Fibroblast of mammary gland (primary cell): ENCODE results near the gene FAM216B.
"Not testable (repeated sequence)": the region's sequence is repeated elsewhere in the genome, so short reads cannot be mapped to it uniquely, and the experiment has no call there.

ENCODE experiments used
- DNase-seq: peaks from one replicate; pipeline ENCODE4 v3.0.0-alpha.2; 2010; ENCODE audit warnings: low read depth
- H3K4me3 ChIP-seq: 2 replicates; pipeline ENCODE4 v1.5.1; 2011; ENCODE audit warnings: low read depth, mild to moderate bottlenecking, low read length, moderate library complexity; ENCODE audit not compliant: control insufficient read depth
- CTCF ChIP-seq: conservative IDR thresholded peaks from 2 replicates; pipeline ENCODE4 v1.5.1; 2011; ENCODE audit warnings: low read depth, low read length, inconsistent platforms; ENCODE audit not compliant: control insufficient read depth, insufficient read depth

The FAM216B gene

GRCh38 chr13:42815681-42816080, 34.3 kb downstream of the FAM216B start:
- TF ChIP-seq CTCF, result no peak
- no peak overlapping the region for H3K4me3 ChIP-seq
- DNase-seq, result peak; percentile 68

GRCh38 chr13:42816538-42816937, 35.2 kb downstream of the FAM216B start:
- TF ChIP-seq CTCF, result peak; percentile 29
- DNase-seq, result no peak

DNA sequence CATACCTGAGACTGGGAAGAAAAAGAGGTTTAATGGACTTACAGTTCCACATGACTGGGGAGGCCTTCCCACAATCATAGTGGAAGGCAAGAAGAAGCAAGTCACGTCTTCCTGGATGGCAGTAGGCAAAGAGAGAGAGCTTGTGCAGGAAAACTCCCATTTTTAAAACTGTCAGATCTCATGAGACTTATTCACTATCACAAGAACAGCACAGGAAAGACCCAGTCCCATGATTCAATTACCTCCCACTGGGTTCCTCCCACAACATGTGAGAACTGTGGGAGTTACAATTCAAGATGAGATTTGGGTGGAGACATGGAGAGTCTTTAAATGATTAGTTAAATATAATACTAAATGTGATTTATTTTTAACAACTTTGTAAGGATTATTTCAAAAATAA, 38.3 kb downstream of the FAM216B start:
- not testable (repeated sequence) for H3K4me3 ChIP-seq
- DNase-seq, result peak; percentile 66

More at GRCh38 chr13:42816538-42816937, 35.2 kb downstream of the FAM216B start:
- H3K4me3 ChIP-seq, result no peak overlapping the region

- TF ChIP-seq CTCF, result no peak
- H3K4me3 ChIP-seq, result no peak overlapping the region
- peak; percentile 47 for DNase-seq
Observed at GRCh38 chr13:42820451-42820850, 39.1 kb downstream of the FAM216B start.

- TF ChIP-seq CTCF, result no peak
- DNase-seq, result peak; percentile 97
- no peak overlapping the region for H3K4me3 ChIP-seq
Observed at GRCh38 chr13:42821437-42821836, 40.1 kb downstream of the FAM216B start.

DNA sequence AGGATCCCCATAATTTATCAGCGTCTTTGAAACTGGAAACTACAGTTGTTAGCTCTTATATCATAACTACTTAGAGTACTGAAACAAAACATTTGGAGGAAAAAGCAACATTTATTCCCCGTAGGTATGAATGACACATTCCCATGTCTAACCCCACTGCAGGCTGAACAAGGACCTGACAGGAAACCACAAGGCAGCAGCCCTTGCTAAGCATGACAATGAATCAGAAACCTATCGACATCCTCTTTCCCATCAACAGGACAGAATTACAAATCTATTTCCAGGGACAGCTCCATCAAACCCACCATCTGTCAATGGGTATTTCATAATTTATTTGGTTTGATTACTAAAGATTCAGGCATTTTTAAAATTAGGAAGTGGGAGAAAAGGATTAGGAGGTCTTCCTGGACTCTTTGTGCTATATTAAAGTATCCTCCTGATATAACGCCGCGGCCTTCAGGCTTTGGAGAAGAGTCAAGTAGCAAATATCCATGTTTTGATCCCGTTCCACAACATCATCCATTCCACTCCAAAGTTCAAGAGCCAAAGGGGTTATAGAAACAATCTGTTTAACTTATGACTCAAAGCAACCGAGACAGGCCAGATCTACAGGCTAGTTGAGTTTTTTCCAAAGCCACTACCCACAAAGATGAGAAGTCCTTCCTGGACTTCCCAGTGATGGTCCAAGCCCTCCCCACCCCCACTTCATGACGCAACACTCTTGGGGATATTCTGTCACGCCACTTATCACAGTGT, 51.1 kb downstream of the FAM216B start:
- no peak for TF ChIP-seq CTCF
- peak; percentile 100 for DNase-seq
- no peak overlapping the region for H3K4me3 ChIP-seq

DNA sequence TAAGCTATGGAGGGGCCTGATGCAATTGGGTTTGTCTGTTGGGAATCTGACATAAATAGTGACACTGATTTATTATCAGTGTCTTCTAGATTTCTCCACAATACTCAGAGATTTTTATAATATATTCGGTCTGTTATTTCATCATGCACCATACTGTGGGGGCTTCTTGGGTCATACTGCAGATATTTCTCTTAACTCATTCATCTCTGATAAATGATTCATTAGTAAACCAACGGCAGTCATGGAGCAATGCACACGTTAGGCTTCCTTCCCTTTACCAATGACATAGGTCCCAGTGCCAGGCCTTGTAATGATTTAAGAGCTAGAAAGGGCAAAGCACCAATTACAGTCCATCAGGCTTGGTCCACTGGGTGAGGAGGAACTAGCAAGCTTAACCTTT, 53.6 kb downstream of the FAM216B start:
- peak; percentile 53 for DNase-seq
- H3K4me3 ChIP-seq, result no peak overlapping the region
- TF ChIP-seq CTCF, result no peak
